ENCODE results near the gene DNAJB11.
"Not testable (repeated sequence)": the region's sequence is repeated elsewhere in the genome, so short reads cannot be mapped to it uniquely, and the experiment has no call there.

The DNAJB11 gene

DNA sequence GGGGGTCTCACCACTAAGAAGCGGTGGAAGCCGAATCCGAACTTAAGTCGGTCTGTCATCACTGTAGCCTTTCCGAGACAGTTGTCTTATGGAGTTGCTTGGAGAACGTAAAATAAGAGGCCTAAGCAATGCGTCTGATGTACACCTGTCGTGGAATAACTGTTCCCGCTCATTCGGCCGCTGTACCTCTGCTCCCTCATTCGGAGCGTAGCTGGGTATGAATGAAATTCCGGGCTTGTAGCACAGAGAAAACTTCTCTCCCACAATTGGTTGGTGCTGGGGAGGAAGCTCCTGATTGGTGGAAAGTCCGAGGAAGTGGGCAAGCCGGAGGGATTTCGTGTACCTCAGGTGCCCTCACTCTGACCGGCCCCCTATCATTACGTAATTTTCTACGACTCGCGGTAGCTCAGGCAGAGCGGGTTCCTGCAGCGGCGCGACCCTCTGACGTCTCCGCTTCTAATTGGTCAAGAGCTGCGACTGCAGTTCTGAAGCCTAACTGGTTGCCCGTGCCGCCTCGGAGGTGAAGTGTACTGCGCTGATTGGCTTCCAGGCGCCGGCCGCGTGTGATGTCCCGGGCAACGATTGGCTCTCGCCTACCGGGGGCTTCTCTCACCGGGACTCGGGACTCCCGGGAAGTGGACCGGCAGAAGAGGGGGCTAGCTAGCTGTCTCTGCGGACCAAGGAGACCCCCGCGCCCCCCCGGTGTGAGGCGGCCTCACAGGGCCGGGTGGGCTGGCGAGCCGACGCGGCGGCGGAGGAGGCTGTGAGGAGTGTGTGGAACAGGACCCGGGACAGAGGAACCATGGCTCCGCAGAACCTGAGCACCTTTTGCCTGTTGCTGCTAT lies at the start of gene DNAJB11:
TSS of gene DNAJB11 (plus strand) at position 625 of the 845 bp plus-strand sequence. CDS start at position 803, 178 bp downstream.
- peak; percentile 91 to 99 for DNase-seq (ENCODE audit: low read depth in 1 of 2, low spot score in 1 of 2)

- DNase-seq (ENCODE audit: low read depth in 1 of 2, low spot score in 1 of 2) = no peak
Observed at GRCh38 chr3:186520957-186521842, 49.3 kb upstream of the DNAJB11 start.

DNA sequence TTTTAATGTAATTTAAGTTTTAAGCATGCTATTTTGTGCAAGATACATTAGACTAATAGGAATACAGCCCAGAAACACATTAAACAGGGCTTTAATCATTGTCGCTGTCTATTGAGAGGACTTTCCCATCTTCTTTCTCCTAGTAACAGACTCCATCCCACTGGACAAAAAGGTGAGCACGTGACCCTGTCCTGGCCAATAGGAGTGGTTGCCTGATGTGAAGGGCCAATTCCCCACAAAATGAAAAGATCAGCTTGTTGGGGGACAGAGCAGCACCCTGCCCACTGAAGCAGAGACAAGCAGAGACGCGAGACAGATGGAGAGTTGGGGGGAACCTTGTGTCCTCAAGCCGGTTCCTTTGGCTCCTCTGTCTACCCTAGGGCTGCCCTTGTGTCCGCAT lies 47.5 kb upstream of the DNAJB11 start:
- no peak for DNase-seq (ENCODE audit: low read depth in 1 of 2, low spot score in 1 of 2)

GRCh38 chr3:186523434-186523833 lies 47.1 kb upstream of the DNAJB11 start:
- no peak for DNase-seq (ENCODE audit: low read depth in 1 of 2, low spot score in 1 of 2)

GRCh38 chr3:186524616-186525015 lies 45.9 kb upstream of the DNAJB11 start:
- DNase-seq (ENCODE audit: low read depth in 1 of 2, low spot score in 1 of 2) = no peak

- no peak for DNase-seq (ENCODE audit: low read depth in 1 of 2, low spot score in 1 of 2)
Observed at GRCh38 chr3:186525369-186526255, 44.9 kb upstream of the DNAJB11 start.

DNA sequence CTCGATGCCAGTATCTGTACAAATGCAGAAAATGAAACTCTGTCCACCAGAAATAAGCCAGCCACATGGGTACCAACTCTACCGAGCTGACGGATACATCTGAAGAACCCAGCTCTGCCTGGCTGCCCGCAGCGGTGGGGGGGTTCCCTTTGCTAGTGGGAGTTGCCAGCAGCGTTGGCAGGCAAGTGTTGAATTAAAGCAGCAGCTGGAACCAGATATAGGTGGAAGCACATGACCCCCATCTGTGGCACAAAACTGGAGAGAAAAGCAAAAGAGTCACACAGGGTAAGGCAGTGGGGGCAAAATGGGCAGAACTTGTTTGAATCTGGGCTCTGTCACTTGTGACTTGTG lies 44.3 kb upstream of the DNAJB11 start:
- no peak for DNase-seq (ENCODE audit: low read depth in 1 of 2, low spot score in 1 of 2)

DNA sequence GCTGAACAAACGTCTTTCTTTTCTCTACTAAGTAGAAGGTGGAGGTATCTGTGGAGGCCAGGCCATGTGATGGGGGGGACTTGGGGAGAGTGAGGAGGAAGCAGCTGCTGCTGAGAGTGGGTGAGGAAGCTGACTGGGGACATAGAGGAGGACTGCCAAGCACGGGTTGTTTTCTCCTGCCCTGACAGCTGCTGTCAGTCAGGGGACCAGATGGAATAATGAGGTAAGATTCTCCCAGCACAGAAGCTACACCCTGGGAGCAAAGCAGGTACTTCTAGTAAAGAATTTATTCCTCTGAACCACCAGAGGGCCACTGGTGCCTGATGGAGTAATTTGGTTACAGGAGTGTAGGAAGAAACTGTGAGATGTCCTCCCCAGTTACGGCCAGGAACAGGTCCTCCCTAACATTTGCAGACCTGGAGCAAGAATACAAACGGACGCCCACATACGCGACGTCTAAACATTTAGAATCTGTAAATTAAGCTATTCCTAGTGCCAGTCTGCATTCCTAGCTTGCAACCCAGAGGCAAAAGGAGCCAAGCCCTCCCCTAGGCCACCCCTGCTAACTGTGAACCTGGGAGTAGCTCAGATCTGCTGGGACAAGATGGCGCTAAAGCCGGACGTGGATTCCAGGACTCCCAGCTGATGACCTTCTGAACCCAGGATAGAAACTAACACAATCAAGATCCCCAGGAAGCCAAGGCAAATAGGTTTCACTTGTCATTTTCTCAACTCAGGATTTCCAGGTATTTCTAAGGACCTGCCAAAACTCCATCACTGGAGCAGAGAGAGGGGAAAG lies 41.1 kb upstream of the DNAJB11 start:
- DNase-seq (ENCODE audit: low read depth in 1 of 2, low spot score in 1 of 2) = no peak

DNA sequence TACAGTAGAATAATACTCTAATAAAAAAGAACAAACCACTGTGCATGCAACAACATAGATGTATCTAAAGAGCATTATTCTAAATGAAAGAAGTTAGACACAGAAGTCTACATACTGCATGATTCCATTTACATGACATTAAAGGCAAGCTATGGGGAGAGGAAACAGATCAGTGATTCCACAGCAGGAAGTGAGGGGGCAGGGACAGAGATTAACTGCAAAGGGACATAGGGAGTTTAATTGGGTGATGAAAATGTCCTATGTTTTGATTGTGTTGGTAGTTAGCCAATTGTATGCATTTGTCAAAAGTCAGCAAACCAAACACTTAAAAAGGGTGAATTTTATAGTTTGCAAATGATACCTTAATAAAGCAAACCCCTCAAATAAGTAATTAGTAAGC lies 40.1 kb upstream of the DNAJB11 start:
- no peak for DNase-seq (ENCODE audit: low read depth in 1 of 2, low spot score in 1 of 2)

- DNase-seq (ENCODE audit: low read depth in 1 of 2, low spot score in 1 of 2) = not testable (repeated sequence)
Observed at GRCh38 chr3:186531694-186532093, 38.8 kb upstream of the DNAJB11 start.

- no peak for DNase-seq (ENCODE audit: low read depth in 1 of 2, low spot score in 1 of 2)
Observed at GRCh38 chr3:186532598-186533072, 37.9 kb upstream of the DNAJB11 start.

DNA sequence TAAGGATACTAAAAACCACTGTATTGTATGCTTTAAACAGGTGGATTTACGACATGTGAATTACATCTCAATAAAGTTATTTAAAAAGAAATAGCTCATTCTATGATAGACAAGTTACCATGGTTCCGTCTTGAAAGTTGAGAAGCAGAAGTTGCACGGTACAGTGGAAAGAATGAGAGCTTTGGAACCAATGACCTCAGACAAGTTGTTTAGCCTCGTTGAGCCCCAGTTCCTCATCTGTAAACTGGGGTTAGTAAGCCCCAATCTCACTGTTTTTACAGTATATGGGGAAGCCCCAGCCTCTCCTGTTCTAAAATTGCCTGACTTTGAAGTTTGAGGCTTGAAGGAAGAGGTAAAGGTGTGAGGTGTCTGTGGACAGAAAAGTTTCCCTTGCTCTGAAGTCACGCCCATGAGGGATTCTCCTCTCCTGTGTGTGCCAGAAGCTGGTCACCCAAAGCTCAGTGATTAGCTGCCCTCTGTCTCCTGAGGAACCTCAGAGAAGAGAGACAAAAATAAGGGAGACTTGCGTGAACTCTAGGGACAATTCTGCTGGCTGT lies 36.3 kb upstream of the DNAJB11 start:
- peak in 1 of 2 donors; percentile 75 for DNase-seq (ENCODE audit: low read depth in 1 of 2, low spot score in 1 of 2)

GRCh38 chr3:186536883-186537844 lies 33.4 kb upstream of the DNAJB11 start:
- no peak for DNase-seq (ENCODE audit: low read depth in 1 of 2, low spot score in 1 of 2)

DNA sequence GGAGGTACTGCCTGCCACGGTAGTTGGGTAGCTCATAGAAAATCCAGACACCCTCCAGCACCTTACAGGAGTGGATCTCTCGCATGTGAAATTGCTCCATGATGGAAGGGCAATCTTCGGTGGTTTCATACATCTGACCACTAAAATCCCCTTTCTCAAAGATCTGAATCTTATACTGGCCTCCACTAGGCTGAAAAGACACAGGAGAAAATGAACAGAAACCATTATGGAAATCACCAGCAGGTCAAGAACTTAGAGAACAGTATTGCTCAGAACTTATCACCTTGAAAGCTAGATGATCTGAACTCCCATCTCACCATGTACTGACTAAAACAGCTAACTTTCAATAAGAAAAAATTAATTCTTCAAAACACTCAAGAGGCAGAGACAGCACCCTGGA lies 31.7 kb upstream of the DNAJB11 start:
- DNase-seq (ENCODE audit: low read depth in 1 of 2, low spot score in 1 of 2) = no peak

GRCh38 chr3:186540221-186540834 lies 30.2 kb upstream of the DNAJB11 start:
- DNase-seq (ENCODE audit: low read depth in 1 of 2, low spot score in 1 of 2) = peak; percentile 59 to 85

DNA sequence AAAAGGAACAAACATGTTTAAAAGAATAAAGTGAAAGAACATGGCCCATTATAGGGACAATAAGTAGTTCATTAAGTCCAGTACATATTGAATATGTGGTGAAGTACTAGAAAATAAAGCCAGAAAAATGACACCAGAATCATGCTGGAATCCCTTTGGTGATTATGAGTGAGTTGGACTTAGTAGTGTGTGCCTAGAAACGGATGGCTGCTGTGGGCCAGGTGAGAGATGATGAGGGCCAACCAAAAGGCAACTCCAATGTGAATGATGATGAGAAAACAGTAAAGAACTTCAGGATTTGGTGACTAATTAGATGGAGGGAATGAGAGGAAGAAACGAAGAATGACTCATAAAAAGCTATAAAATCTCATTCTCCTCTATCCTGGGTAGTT lies 29.7 kb upstream of the DNAJB11 start:
- no peak for DNase-seq (ENCODE audit: low read depth in 1 of 2, low spot score in 1 of 2)

DNA sequence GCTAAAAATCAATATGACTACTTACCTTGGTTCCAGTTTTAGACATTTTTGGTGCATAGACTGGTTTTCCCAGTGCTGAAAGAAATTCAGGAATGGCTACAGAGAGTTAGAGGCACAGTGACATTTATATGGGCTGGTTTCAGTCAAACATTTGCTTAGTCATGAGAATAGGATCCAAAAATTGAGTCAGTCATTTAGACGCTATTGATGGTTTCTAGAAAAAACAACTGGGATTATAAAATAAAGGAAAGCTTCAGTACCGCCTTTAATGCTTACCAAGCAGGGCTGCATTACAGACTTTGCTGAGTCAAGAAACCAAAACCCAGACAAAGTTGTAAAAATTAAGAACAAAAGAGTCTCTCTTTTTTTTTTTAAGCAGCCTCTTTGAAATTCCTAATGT lies 26.2 kb upstream of the DNAJB11 start, which contains the start of gene CRYGS:
TSS of gene CRYGS (minus strand) at position 100 of the 400 bp plus-strand sequence. CDS start at position 46, 54 bp downstream.
- no peak for DNase-seq (ENCODE audit: low read depth in 1 of 2, low spot score in 1 of 2)

GRCh38 chr3:186549497-186549896 lies 21.0 kb upstream of the DNAJB11 start:
- DNase-seq (ENCODE audit: low read depth in 1 of 2, low spot score in 1 of 2) = no peak

All from activated CD4-positive, alpha-beta T cell treated with anti-CD3 and anti-CD28 coated beads, Interleukin-2, amount 50 U/mL, for 24 hours (primary cell).